GM21360 (cell line): ENCODE data around the gene VWCE.
A peak's percentile ranks its signal among the peaks of the same experiment; 100 is the strongest.
"Not testable (repeated sequence)": the region's sequence is repeated elsewhere in the genome, so short reads cannot be mapped to it uniquely, and the experiment has no call there.

Experiments used
- ATAC-seq: cut with Tn5 transposase; IDR thresholded peaks from one replicate; pipeline ENCODE4 v1.9.1; 2021; ENCODE audit warnings: mild to moderate bottlenecking, moderate library complexity; ENCODE audit not compliant: unreplicated experiment

Gene VWCE

DNA sequence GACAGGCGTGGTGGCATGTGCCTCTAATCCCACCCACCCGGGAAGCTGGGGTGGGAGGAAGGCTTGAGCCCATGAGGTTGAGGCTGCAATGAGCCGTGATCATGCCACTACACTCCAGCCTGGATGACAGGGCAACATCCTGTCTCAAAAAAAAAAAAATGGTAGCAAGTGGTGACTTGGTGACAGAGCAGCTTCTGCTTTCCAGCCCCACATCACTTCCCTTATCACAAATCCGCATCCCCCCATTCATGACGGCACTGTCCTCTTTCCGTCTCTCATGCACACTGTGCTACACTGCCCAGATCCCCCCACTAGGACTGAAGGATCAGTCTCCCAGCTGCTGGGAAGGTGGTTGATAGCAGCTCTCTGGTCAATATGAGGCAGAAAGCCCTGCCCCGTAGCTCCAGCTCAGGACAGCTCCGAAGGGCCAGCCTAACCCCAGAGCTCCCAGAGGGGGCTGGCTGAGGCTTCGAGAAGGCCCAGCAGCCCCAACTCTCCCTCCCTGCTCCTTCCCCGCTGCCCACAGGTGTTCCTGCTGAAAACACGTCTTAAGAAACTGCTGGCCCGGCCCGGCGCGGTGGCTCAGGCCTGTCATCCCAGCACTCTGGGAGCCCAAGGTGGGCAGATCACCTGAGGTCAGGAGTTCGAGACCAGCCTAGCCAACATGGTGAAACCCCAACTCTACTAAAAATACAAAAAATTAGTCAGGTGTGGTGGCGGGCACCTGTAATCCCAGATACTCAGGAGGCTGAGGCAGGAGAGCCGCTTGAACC lies 38.2 kb downstream of the VWCE start:
- no peak for ATAC-seq

DNA sequence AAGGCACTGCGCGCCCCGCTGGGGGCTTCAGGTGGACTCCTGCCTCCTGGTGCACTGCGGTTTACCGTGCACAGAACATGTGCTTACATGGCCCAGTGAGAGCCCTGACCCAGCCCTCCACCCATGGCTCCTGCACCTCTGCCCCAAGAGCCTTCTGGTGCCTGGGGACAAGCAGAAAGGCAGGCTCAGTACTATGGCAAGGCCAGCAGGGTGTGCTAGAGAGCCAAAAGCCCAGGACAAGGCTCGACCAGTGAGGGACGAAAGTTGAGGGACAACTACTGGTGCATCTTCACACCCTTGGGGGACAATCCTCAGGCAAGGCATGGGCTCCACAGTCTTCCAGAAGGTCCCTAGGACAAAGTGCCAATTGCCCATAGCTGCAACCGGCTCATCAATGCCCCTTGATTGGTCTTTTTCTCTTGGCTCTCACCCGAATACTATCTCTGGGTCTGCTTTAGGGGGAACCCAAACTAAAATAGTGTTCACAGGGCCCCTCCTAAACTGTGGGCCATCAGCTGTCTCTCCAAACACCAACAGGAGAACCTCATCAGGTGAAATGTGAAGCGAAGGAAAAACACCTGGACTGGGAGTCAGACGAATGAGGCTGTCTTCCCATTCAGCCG lies 40.6 kb downstream of the VWCE start:
- ATAC-seq, result peak; percentile 51

GRCh38 chr11:61252332-61252731 lies 42.8 kb downstream of the VWCE start:
- ATAC-seq, result not testable (repeated sequence)

- ATAC-seq, result not testable (repeated sequence)
Measured at GRCh38 chr11:61250796-61251765, 44.0 kb downstream of the VWCE start.

- ATAC-seq, result not testable (repeated sequence)
Measured at GRCh38 chr11:61249201-61249600, 45.9 kb downstream of the VWCE start.

DNA sequence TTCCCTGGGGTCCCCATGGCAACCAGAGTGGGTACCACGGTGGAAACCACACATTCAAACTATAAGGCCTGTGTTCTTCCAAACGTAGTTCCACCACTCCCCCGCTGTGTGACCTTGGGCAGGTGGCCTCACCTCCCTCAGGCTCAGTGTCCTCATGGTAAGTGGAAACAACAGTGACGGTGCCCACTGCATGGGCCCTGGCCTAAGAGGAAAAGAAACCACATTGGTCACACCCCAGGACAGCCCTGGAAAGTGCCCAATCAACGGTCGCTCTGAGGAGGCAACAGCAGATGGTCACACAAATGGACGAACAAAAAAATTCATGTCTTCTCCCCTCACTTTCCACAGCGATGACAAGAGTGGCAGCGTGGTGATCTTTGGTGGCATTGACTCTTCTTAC lies 47.0 kb downstream of the VWCE start:
- not testable (repeated sequence) for ATAC-seq

- not testable (repeated sequence) for ATAC-seq
Measured at GRCh38 chr11:61245284-61245964, 49.7 kb downstream of the VWCE start.

DNA sequence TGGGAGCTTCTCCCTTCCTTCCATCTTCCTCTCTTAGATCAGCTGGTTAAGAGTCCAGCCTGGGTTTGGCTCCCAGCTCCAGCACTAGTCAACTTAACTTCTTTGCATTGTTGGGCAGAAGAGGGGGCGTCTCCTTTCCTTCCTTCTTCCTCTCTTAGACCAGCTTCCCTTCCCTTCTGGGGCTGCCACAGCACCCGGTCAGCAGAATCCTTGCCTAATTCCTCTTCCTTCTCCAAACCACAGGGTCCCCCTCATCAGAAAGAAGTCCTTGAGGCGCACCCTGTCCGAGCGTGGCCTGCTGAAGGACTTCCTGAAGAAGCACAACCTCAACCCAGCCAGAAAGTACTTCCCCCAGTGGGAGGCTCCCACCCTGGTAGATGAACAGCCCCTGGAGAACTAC lies 53.6 kb downstream of the VWCE start:
- not testable (repeated sequence) for ATAC-seq

GRCh38 chr11:61240875-61241274 lies 54.2 kb downstream of the VWCE start, which contains the start of gene PGA5:
PGA5 (plus strand) TSS chr11:61241175; CDS start chr11:61241227, 52 bp downstream.
- not testable (repeated sequence) for ATAC-seq

DNA sequence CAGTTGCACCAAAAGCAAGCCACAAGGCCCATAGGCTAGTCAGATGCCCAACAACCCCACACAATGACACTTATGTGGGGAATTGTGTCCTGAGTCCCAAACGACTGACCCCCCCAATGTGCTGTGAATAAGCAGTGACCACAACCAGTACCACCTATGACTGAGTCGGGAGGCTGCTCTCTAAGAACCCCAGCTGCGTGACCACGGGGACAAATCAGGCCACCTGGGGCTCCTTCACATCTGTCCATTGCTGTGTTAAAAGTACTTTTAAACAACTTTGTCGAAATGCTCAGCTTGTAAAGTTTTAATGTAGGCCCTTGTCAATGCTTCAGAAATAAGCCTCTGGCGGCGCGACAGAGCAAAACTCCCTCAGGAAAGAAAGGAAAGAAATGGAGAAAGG lies 54.8 kb downstream of the VWCE start:
- ATAC-seq, result not testable (repeated sequence)

- not testable (repeated sequence) for ATAC-seq
Measured at GRCh38 chr11:61237130-61237529, 58.0 kb downstream of the VWCE start.

- ATAC-seq, result not testable (repeated sequence)
Measured at GRCh38 chr11:61232548-61233145, 62.5 kb downstream of the VWCE start.

DNA sequence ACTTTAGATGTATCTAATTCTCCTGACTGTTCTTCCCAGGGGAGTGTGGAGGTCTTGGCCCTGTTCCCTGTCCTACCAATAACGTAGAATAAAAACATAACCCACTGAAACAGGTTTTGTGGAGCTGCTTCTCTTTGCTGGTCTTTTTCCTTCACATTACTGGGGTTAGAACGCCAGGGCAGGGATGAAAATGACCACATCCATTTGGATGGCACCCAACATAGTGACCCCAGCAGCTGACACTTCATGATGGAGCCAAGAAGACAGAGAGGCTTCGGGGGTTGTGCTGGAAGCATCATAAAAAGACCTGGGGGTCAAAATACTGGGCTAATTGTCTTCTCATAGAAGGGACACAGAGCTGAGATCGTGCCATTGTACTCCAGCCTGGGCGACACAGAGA lies 63.5 kb downstream of the VWCE start:
- ATAC-seq, result not testable (repeated sequence)

GRCh38 chr11:61231033-61231432 lies 64.1 kb downstream of the VWCE start:
- ATAC-seq, result not testable (repeated sequence)

- ATAC-seq, result not testable (repeated sequence)
Measured at GRCh38 chr11:61229458-61229857, 65.7 kb downstream of the VWCE start.

- not testable (repeated sequence) for ATAC-seq
Measured at GRCh38 chr11:61226457-61227137, 68.5 kb downstream of the VWCE start.

GRCh38 chr11:61222692-61223091 lies 72.4 kb downstream of the VWCE start:
- not testable (repeated sequence) for ATAC-seq

- not testable (repeated sequence) for ATAC-seq
Measured at GRCh38 chr11:61222047-61222446, 73.1 kb downstream of the VWCE start, which contains the start of gene PGA4. PGA4 (plus strand) TSS chr11:61222347; CDS start chr11:61222401, 54 bp downstream.

DNA sequence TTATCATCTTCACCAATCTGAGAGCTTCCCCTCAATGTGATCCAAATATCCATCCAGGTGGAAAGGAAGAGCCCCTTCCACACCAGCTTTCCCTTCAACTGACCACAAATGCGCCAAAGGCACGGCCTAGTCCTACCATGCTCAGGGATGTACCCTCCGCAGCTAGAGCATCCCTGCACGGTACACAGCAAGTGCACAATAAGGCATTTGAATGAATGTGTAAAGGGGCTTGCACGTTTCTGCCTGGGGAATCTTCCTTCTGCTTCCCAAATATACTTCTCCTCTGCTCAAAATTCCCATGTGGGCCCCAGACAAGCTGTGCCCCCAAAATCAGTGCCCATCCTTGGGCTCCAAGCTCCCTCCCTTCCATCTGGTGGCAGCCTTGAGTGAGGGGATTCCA lies 76.1 kb downstream of the VWCE start:
- not testable (repeated sequence) for ATAC-seq
